NCI-H446 treated with DMSO at 0.1 percent for 48 hours (cell line): Measurements from ENCODE around the gene FAM149B1.

ENCODE experiments used
- DNase-seq: peaks from one replicate; lab custom pipeline; 2025; lab: John Stamatoyannopoulos, UW

Gene FAM149B1

DNA sequence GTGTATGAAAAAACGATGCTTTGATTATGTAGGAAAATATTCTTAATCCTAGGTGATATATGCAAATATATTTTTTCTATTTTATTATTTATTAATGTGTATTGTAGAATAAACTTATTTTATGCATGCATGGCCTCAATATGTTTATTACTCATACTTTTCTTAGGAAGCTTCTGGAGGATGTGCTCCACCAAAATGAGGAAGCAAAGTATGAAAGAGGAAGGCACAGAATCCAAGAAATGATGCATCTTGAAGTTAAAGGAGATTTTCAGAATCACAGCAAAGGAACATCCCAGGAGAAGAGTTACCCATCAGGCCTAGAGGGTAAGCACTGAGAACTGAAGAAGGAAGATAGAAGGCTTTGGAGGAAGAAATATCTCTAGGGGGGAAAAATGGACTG is 119.5 kb downstream of the FAM149B1 start:
- no peak for DNase-seq

DNA sequence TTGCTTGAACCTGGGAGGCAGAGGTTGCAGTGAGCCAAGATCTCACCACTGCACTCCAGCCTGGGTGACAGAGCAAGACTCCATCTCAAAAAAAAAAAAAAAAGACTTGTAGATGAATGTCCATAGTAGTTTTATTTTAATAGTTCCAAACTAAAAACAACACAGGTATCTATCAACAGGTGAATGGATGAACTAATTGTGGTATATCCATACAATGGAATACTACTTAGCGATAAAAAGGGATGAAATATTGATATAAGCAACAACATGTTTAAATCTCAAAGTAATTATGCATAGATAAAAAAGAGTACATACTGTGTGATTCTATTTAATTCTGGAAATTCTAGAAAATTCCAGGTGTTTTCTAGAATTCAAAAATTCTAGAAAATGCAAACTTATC is 122.0 kb downstream of the FAM149B1 start:
- DNase-seq: no peak

DNA sequence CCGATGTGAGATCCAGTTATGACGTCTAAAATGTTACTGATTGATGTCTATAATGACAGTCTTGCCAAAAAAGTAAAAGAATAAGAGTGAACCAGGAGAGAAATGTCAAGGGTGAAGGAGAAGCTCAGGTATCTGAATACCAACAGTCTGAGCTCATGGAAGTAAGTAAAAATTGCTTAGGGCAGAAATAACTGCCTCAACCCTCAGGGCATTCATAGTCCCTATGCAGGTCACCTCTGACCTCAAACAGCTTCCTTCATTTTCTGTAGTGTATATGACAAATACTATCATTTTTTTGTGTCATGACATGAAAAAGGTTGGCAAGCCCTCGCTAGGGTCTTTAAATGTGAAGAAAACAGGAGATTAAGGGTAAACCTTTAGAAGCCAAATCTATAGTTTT is 125.5 kb downstream of the FAM149B1 start:
- no peak for DNase-seq
